Cardiac atrium fibroblast (primary cell): ENCODE results near the gene C11orf21. TPM values are rescaled to one million over a fixed set of nuclear protein-coding genes. Genes with fewer than 3 reads are reported as not detected.

ENCODE experiments used
- total RNA-seq: library from RNA; depleted of rRNA; stranded (reverse); fragments of >200 nt; gene quantifications from 2 replicates; pipeline ENCODE4 v1.2.3, GENCODE V29; 2015

C11orf21 gene
- total RNA-seq: not detected in 2 replicates

GRCh38 chr11:2301631-2302305 is at the start of gene C11orf21, which contains the start of gene TSPAN32:
C11orf21 (minus strand) TSS chr11:2301918; CDS start chr11:2301808, 110 bp downstream.
TSPAN32 (plus strand) TSS chr11:2302013; CDS start chr11:2302150, 137 bp downstream.

GRCh38 chr11:2270322-2271076 is 31.2 kb downstream of the C11orf21 start, which contains the start of gene ASCL2:
ASCL2 (minus strand) TSS chr11:2270588; CDS start chr11:2270332, 256 bp downstream.

Other genes starting within 250 kb of the C11orf21 start
- gene IGF2, start 162.5 kb downstream of the C11orf21 start, total RNA-seq: 28.7 and 54.3 TPM in 2 replicates
- gene INS, start 140.7 kb downstream of the C11orf21 start, total RNA-seq: not detected in 2 replicates
- gene TH, start 130.1 kb downstream of the C11orf21 start, total RNA-seq: not detected in 2 replicates
- gene ASCL2, start 31.3 kb downstream of the C11orf21 start, total RNA-seq: 3.1 TPM in 1 of 2 replicates, not detected in the other
- not detected in 2 replicates for gene TSPAN32, start 95 bp upstream of the C11orf21 start, total RNA-seq
- gene CD81, start 75.4 kb upstream of the C11orf21 start, total RNA-seq: 289 and 362 TPM in 2 replicates
- gene TSSC4, start 98.8 kb upstream of the C11orf21 start, total RNA-seq: 32.1 and 57.8 TPM in 2 replicates
- gene TRPM5, start 142.6 kb upstream of the C11orf21 start, total RNA-seq: not detected in 2 replicates
- 2.1 TPM in 1 of 2 replicates, not detected in the other for gene KCNQ1, start 143.1 kb upstream of the C11orf21 start, total RNA-seq